ENCODE data around the gene EGFL7.

Gene EGFL7

DNA sequence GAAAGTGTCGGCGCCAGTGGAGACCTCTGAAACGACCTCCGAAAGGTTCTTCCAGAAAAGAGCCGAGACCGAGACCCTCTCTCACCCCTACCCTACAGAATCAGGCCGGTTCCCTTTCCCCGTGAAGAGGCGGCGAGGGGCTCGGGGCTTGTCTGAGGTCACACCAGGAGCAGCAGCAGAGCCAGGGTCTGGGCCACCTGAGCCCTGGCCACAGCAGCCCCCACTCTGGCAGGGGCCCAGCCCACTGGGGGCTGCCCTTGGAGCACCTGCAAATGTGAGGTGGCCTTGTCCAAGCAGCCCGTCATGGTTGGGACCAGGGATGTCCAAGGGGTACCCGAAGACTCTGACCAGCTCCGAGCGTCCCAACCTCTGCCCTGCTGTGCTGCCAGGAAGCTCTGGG is 15.3 kb downstream of the EGFL7 start:
- no peak overlapping the region for H2AK5ac ChIP-seq (ENCODE audit: low read length)
- no peaks in the 10 kb centered on the region for H3K79me1 ChIP-seq (ENCODE audit: low read length)
- H3K27ac ChIP-seq (ENCODE audit: low read depth, low read length) = no peak overlapping the region
- H3K4ac ChIP-seq (ENCODE audit: low read depth, low read length) = no peak overlapping the region
- no peak overlapping the region for H2BK15ac ChIP-seq (replicated peaks; ENCODE audit: low read depth)
- WGBS (ENCODE audit: extremely low coverage, insufficient coverage, low lambda C conversion rate) = no CpG with 5 or more reads among the region's 15 CpGs
- no peak overlapping the region for H2BK120ac ChIP-seq (ENCODE audit: low read depth, low read length)
- H3K18ac ChIP-seq (ENCODE audit: low read length) = no peak overlapping the region
- no peak overlapping the region for H2BK5ac ChIP-seq (ENCODE audit: low read length)
- no peaks in the 10 kb centered on the region for H3K4me1 ChIP-seq (ENCODE audit: control insufficient read depth, low read depth, low read length)
- H4K8ac ChIP-seq (ENCODE audit: low read depth, low read length) = no peak overlapping the region
- no peaks in the 10 kb centered on the region for H3K27me3 ChIP-seq (ENCODE audit: insufficient read depth, low read length, poor library complexity)
- H3K23ac ChIP-seq (ENCODE audit: low read length) = peak overlapping the region; percentile 66
- H3K79me2 ChIP-seq (ENCODE audit: control insufficient read depth, insufficient read depth, low read length) = no peaks in the 10 kb centered on the region
- no peak for DNase-seq
- no peak overlapping the region for H3K4me2 ChIP-seq (ENCODE audit: low read length)
- no peak overlapping the region for H3K9ac ChIP-seq (ENCODE audit: low read length)
- H3K4me3 ChIP-seq (ENCODE audit: low read length) = no peak overlapping the region
- no peak overlapping the region for H3K56ac ChIP-seq (ENCODE audit: low read length)
- no peaks in the 10 kb centered on the region for H3K36me3 ChIP-seq (ENCODE audit: control insufficient read depth, insufficient read depth, low read length)
- H4K5ac ChIP-seq (ENCODE audit: low read length) = no peak overlapping the region

DNA sequence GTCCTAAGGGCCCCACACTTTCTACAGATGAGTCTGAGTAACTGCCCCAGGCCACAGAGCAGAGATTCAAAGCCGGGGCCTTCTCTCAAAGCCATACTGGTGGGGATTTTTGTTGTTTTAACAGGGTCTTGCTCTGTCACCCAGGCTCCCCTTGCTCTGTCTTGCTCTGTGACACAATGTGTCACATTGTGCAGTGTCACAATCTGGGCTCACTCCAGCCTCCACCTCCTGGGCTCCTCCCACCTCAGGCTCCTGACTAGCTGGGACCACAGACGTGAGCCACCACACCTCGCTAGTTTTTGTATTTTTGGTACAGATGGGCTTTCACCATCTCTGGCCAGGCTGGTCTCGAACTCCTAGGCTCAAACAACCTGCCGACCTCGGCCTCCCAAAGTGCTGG is 15.9 kb downstream of the EGFL7 start:
- H4K5ac ChIP-seq (ENCODE audit: low read length) = no peak overlapping the region
- no CpG with 5 or more reads among the region's 6 CpGs for WGBS (ENCODE audit: extremely low coverage, insufficient coverage, low lambda C conversion rate)
- DNase-seq = no peak

DNA sequence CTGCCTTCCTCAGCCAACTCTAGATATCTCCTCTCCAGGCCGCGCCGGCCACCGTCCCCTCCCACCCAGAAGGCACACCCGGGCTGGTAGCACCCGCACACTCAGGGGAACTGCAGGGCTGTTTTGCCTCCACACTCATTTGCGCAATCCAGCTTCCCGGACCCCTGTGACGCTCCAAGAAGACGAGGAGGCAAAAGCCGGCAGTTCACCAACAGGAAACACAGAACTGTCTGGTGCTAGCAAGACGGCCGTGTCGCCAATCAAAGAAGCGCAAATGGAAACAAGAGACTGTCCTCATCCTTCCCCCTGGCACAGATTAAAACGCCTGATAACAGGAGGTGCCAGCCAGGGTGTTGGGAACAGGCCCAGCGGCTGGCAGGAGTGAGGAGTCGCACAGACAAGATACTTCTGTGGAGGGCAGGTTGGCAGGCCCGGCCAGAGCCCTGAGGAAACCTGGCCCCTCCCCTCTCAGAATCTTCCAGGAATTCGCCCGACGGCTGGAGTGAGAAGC is 16.8 kb downstream of the EGFL7 start:
- H3K18ac ChIP-seq (ENCODE audit: low read length) = no peak overlapping the region
- no peak overlapping the region for H2AK5ac ChIP-seq (ENCODE audit: low read length)
- no peak overlapping the region for H4K8ac ChIP-seq (ENCODE audit: low read depth, low read length)
- H3K79me1 ChIP-seq (ENCODE audit: low read length) = no peaks in the 10 kb centered on the region
- no peak overlapping the region for H2BK120ac ChIP-seq (ENCODE audit: low read depth, low read length)
- H3K27me3 ChIP-seq (ENCODE audit: insufficient read depth, low read length, poor library complexity) = no peaks in the 10 kb centered on the region
- H2BK5ac ChIP-seq (ENCODE audit: low read length) = no peak overlapping the region
- WGBS (ENCODE audit: extremely low coverage, insufficient coverage, low lambda C conversion rate) = no CpG with 5 or more reads among the region's 22 CpGs
- H3K56ac ChIP-seq (ENCODE audit: low read length) = no peak overlapping the region
- no peak overlapping the region for H3K9ac ChIP-seq (ENCODE audit: low read length)
- H3K23ac ChIP-seq (ENCODE audit: low read length) = no peak overlapping the region
- no peak overlapping the region for H3K27ac ChIP-seq (ENCODE audit: low read depth, low read length)
- no peak overlapping the region for H3K4ac ChIP-seq (ENCODE audit: low read depth, low read length)
- H3K79me2 ChIP-seq (ENCODE audit: control insufficient read depth, insufficient read depth, low read length) = no peaks in the 10 kb centered on the region
- H3K4me2 ChIP-seq (ENCODE audit: low read length) = no peak overlapping the region
- no peak for DNase-seq
- no peak overlapping the region for H3K4me3 ChIP-seq (ENCODE audit: low read length)
- no peak overlapping the region for H2BK15ac ChIP-seq (replicated peaks; ENCODE audit: low read depth)
- no peaks in the 10 kb centered on the region for H3K4me1 ChIP-seq (ENCODE audit: control insufficient read depth, low read depth, low read length)
- H4K5ac ChIP-seq (ENCODE audit: low read length) = no peak overlapping the region
- no peaks in the 10 kb centered on the region for H3K36me3 ChIP-seq (ENCODE audit: control insufficient read depth, insufficient read depth, low read length)

More for the DNA sequence above, 15.9 kb downstream of the EGFL7 start:
- H2BK15ac ChIP-seq (replicated peaks; ENCODE audit: low read depth) = no peak overlapping the region
- no peak overlapping the region for H3K9ac ChIP-seq (ENCODE audit: low read length)
- no peaks in the 10 kb centered on the region for H3K4me1 ChIP-seq (ENCODE audit: control insufficient read depth, low read depth, low read length)
- no peak overlapping the region for H3K4ac ChIP-seq (ENCODE audit: low read depth, low read length)
- H3K56ac ChIP-seq (ENCODE audit: low read length) = no peak overlapping the region
- H2AK5ac ChIP-seq (ENCODE audit: low read length) = no peak overlapping the region
- H3K23ac ChIP-seq (ENCODE audit: low read length) = no peak overlapping the region
- no peaks in the 10 kb centered on the region for H3K36me3 ChIP-seq (ENCODE audit: control insufficient read depth, insufficient read depth, low read length)
- H2BK5ac ChIP-seq (ENCODE audit: low read length) = no peak overlapping the region
- no peaks in the 10 kb centered on the region for H3K79me1 ChIP-seq (ENCODE audit: low read length)
- H3K79me2 ChIP-seq (ENCODE audit: control insufficient read depth, insufficient read depth, low read length) = no peaks in the 10 kb centered on the region
- no peaks in the 10 kb centered on the region for H3K27me3 ChIP-seq (ENCODE audit: insufficient read depth, low read length, poor library complexity)
- H3K18ac ChIP-seq (ENCODE audit: low read length) = no peak overlapping the region
- no peak overlapping the region for H4K8ac ChIP-seq (ENCODE audit: low read depth, low read length)
- H3K4me2 ChIP-seq (ENCODE audit: low read length) = no peak overlapping the region
- H2BK120ac ChIP-seq (ENCODE audit: low read depth, low read length) = no peak overlapping the region
- no peak overlapping the region for H3K4me3 ChIP-seq (ENCODE audit: low read length)
- no peak overlapping the region for H3K27ac ChIP-seq (ENCODE audit: low read depth, low read length)

DNA sequence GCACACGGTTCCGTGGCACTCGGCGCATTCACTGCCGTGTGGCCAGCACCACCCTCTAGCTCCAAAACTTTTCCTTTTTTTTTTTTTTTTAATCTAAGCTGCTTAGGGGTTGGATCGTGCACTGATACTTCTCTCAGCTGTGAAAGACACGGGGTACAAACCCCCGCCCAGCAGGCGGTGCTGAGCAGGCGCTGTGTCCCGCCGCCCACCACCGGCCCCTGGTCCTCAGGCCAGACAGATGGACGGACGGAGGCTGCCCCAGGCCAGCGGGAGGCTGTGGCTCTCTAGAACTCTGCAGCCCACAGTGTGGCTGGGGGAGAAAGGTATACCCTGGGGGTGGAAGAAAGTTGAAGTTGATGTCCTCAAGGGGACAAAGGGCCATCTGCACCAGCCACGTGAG is 18.3 kb downstream of the EGFL7 start:
- H3K79me1 ChIP-seq (ENCODE audit: low read length) = no peaks in the 10 kb centered on the region
- no peak overlapping the region for H3K4me3 ChIP-seq (ENCODE audit: low read length)
- WGBS (ENCODE audit: extremely low coverage, insufficient coverage, low lambda C conversion rate) = no CpG with 5 or more reads among the region's 17 CpGs
- DNase-seq = no peak
- no peak overlapping the region for H4K5ac ChIP-seq (ENCODE audit: low read length)
- no peak overlapping the region for H2BK15ac ChIP-seq (replicated peaks; ENCODE audit: low read depth)
- no peak overlapping the region for H3K18ac ChIP-seq (ENCODE audit: low read length)
- no peaks in the 10 kb centered on the region for H3K36me3 ChIP-seq (ENCODE audit: control insufficient read depth, insufficient read depth, low read length)
- no peaks in the 10 kb centered on the region for H3K27me3 ChIP-seq (ENCODE audit: insufficient read depth, low read length, poor library complexity)
- H3K79me2 ChIP-seq (ENCODE audit: control insufficient read depth, insufficient read depth, low read length) = no peaks in the 10 kb centered on the region
- H3K4me1 ChIP-seq (ENCODE audit: control insufficient read depth, low read depth, low read length) = no peaks in the 10 kb centered on the region
- no peak overlapping the region for H2AK5ac ChIP-seq (ENCODE audit: low read length)
- H3K4me2 ChIP-seq (ENCODE audit: low read length) = no peak overlapping the region
- no peak overlapping the region for H3K27ac ChIP-seq (ENCODE audit: low read depth, low read length)
- H4K8ac ChIP-seq (ENCODE audit: low read depth, low read length) = no peak overlapping the region
- no peak overlapping the region for H2BK5ac ChIP-seq (ENCODE audit: low read length)
- no peak overlapping the region for H3K4ac ChIP-seq (ENCODE audit: low read depth, low read length)
- H3K9ac ChIP-seq (ENCODE audit: low read length) = no peak overlapping the region
- H3K56ac ChIP-seq (ENCODE audit: low read length) = no peak overlapping the region
- no peak overlapping the region for H2BK120ac ChIP-seq (ENCODE audit: low read depth, low read length)
- H3K23ac ChIP-seq (ENCODE audit: low read length) = no peak overlapping the region

DNA sequence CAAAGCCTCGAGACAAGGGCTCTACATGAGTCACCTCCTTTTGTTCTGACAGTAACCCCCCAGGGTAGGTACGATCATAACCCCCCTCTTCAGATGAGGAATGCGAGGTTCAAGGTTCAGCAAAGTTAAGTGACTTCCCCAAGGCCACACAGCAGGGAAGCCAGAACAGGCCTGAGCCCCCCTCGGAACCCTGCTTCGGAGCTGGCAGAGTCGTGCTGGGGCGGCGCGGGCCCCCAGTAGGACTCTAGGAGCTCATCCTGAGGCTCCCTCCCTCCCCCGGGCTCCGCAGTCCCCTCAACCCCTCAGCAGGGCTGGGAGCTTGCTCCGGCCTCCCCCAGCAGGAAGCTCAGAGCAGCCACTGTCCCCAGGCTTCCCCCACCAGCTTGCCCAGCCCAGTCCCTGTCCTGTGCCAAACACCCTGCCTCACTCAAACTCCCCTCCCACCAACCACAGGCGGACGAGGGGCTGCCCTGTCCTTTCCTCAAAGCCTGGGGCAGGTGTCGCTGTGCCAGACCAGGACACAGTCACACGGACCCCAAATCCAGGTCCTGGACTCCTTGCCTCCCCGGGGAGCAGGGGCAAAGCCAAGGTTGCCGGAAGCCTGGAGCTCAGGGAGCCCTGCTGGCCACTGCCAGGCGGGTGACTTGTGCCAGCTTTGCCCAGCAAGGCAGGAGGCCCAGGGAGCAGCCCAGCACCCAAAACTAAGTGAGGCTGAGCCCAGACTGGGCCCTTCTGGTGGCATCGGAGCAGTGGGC is 19.4 kb downstream of the EGFL7 start:
- no peak overlapping the region for H2BK15ac ChIP-seq (replicated peaks; ENCODE audit: low read depth)
- no peak overlapping the region for H3K27ac ChIP-seq (ENCODE audit: low read depth, low read length)
- no peak overlapping the region for H3K4ac ChIP-seq (ENCODE audit: low read depth, low read length)
- no peak for DNase-seq
- H3K4me2 ChIP-seq (ENCODE audit: low read length) = no peak overlapping the region
- no peak overlapping the region for H2AK5ac ChIP-seq (ENCODE audit: low read length)
- H2BK5ac ChIP-seq (ENCODE audit: low read length) = no peak overlapping the region
- no peak overlapping the region for H4K8ac ChIP-seq (ENCODE audit: low read depth, low read length)
- no peaks in the 10 kb centered on the region for H3K36me3 ChIP-seq (ENCODE audit: control insufficient read depth, insufficient read depth, low read length)
- no CpG with 5 or more reads among the region's 20 CpGs for WGBS (ENCODE audit: extremely low coverage, insufficient coverage, low lambda C conversion rate)
- no peak overlapping the region for H3K23ac ChIP-seq (ENCODE audit: low read length)
- H3K56ac ChIP-seq (ENCODE audit: low read length) = no peak overlapping the region
- no peaks in the 10 kb centered on the region for H3K79me2 ChIP-seq (ENCODE audit: control insufficient read depth, insufficient read depth, low read length)
- H3K18ac ChIP-seq (ENCODE audit: low read length) = no peak overlapping the region
- no peak overlapping the region for H2BK120ac ChIP-seq (ENCODE audit: low read depth, low read length)
- no peak overlapping the region for H4K5ac ChIP-seq (ENCODE audit: low read length)
- H3K79me1 ChIP-seq (ENCODE audit: low read length) = no peaks in the 10 kb centered on the region
- H3K27me3 ChIP-seq (ENCODE audit: insufficient read depth, low read length, poor library complexity) = no peaks in the 10 kb centered on the region
- no peak overlapping the region for H3K9ac ChIP-seq (ENCODE audit: low read length)
- H3K4me1 ChIP-seq (ENCODE audit: control insufficient read depth, low read depth, low read length) = no peaks in the 10 kb centered on the region
- H3K4me3 ChIP-seq (ENCODE audit: low read length) = no peak overlapping the region

DNA sequence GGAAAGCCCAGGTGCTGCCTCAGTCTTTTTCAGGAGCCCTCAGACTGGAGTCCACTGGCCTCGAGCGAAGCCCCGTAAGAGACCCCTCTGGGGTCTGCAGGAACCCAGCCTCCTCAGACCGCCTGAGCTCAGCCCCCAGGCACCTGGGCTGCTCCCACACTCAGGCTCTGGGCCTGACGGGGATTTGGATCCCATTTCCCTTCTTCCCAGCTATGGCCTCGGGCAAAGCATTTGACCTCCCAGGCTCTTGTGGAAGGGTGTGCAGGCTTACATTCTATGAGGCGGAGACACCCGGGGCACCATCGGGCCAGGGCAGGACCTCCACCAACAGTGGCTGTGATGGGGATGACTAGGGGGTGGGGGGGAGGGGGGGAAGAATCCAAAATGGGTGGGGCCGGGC is 20.0 kb downstream of the EGFL7 start:
- peak; percentile 51 for DNase-seq
- H3K4me3 ChIP-seq (ENCODE audit: low read length) = no peak overlapping the region
- H3K79me1 ChIP-seq (ENCODE audit: low read length) = no peaks in the 10 kb centered on the region
- no peaks in the 10 kb centered on the region for H3K27me3 ChIP-seq (ENCODE audit: insufficient read depth, low read length, poor library complexity)
- H3K56ac ChIP-seq (ENCODE audit: low read length) = no peak overlapping the region
- no peaks in the 10 kb centered on the region for H3K36me3 ChIP-seq (ENCODE audit: control insufficient read depth, insufficient read depth, low read length)
- no peak overlapping the region for H3K18ac ChIP-seq (ENCODE audit: low read length)
- no peak overlapping the region for H3K4ac ChIP-seq (ENCODE audit: low read depth, low read length)
- no peaks in the 10 kb centered on the region for H3K79me2 ChIP-seq (ENCODE audit: control insufficient read depth, insufficient read depth, low read length)
- no peak overlapping the region for H3K27ac ChIP-seq (ENCODE audit: low read depth, low read length)
- no CpG with 5 or more reads among the region's 10 CpGs for WGBS (ENCODE audit: extremely low coverage, insufficient coverage, low lambda C conversion rate)
- H2BK120ac ChIP-seq (ENCODE audit: low read depth, low read length) = no peak overlapping the region
- no peak overlapping the region for H3K4me2 ChIP-seq (ENCODE audit: low read length)
- H4K5ac ChIP-seq (ENCODE audit: low read length) = no peak overlapping the region
- H3K4me1 ChIP-seq (ENCODE audit: control insufficient read depth, low read depth, low read length) = no peaks in the 10 kb centered on the region
- H2BK15ac ChIP-seq (replicated peaks; ENCODE audit: low read depth) = no peak overlapping the region
- no peak overlapping the region for H2BK5ac ChIP-seq (ENCODE audit: low read length)
- H2AK5ac ChIP-seq (ENCODE audit: low read length) = no peak overlapping the region
- no peak overlapping the region for H4K8ac ChIP-seq (ENCODE audit: low read depth, low read length)
- H3K9ac ChIP-seq (ENCODE audit: low read length) = no peak overlapping the region
- no peak overlapping the region for H3K23ac ChIP-seq (ENCODE audit: low read length)

Measured in mesendoderm (in vitro differentiated cells).